Ishikawa (cell line): ENCODE measurements around the gene AMPH.

Experiments used
- CEBPB ChIP-seq: IDR thresholded peaks from 2 replicates; pipeline ENCODE4 v1.6.1; 2012
- CREB1 ChIP-seq: IDR thresholded peaks from 2 replicates; pipeline ENCODE4 v1.6.1; 2012; ENCODE audit warnings: low read depth
- EGR1 ChIP-seq: IDR thresholded peaks from 2 replicates; pipeline ENCODE4 v1.6.1; 2012
- EP300 ChIP-seq: IDR thresholded peaks from 2 replicates; pipeline ENCODE4 v1.6.1; 2012; ENCODE audit warnings: borderline replicate concordance
- FOXM1 ChIP-seq: IDR thresholded peaks from 2 replicates; pipeline ENCODE4 v1.6.1; 2012; ENCODE audit warnings: low read depth, borderline replicate concordance
- NFIC ChIP-seq: IDR thresholded peaks from 2 replicates; pipeline ENCODE4 v1.6.1; 2012
- RAD21 ChIP-seq: IDR thresholded peaks from 2 replicates; pipeline ENCODE4 v1.6.1; 2012; ENCODE audit warnings: low read depth
- TAF1 ChIP-seq: IDR thresholded peaks from 2 replicates; pipeline ENCODE4 v1.6.1; 2012; ENCODE audit warnings: low read depth, mild to moderate bottlenecking
- TCF12 ChIP-seq: IDR thresholded peaks from 2 replicates; pipeline ENCODE4 v1.6.1; 2012; ENCODE audit warnings: low read depth
- TEAD4 ChIP-seq: IDR thresholded peaks from 2 replicates; pipeline ENCODE4 v1.6.1; 2012
- YY1 ChIP-seq: IDR thresholded peaks from 2 replicates; pipeline ENCODE4 v1.6.1; 2012; ENCODE audit warnings: low read depth
- ZBTB7A ChIP-seq: IDR thresholded peaks from 2 replicates; pipeline ENCODE4 v1.6.1; 2012; ENCODE audit warnings: low read depth
- TF ChIP-seq, protein P1 (sequence below): IDR thresholded peaks from 2 replicates; pipeline ENCODE4 v1.6.1; 2012
- TF ChIP-seq, protein P2 (sequence below): IDR thresholded peaks from 2 replicates; pipeline ENCODE4 v1.6.1; 2012; ENCODE audit warnings: low read depth, mild to moderate bottlenecking
- TF ChIP-seq, protein P3 (sequence below): IDR thresholded peaks from 2 replicates; pipeline ENCODE4 v1.6.1; 2012

AMPH gene

DNA sequence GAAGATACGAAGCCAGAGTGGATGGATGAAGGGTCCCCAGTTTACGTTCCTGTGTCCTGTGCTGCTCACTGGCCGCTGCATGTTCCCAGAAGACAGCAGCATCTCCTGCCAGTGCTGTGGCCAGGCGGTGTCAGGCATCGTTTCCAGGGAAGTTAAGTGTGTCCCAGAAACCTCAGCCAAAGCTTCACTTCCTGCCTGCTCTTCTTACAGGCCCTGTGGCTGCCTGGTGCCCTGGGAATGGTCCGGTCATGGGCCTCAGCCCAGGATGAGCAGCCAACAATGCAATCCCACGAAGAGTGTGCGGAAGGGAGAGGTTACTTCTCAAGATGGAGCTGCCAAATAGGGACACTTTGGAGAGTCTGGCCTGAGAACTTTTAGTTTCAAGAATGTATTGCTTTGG is 258.0 kb downstream of the AMPH start:
- no peak for TF ChIP-seq TCF12
- no peak for TF ChIP-seq CREB1
- TF ChIP-seq, protein P1, sequence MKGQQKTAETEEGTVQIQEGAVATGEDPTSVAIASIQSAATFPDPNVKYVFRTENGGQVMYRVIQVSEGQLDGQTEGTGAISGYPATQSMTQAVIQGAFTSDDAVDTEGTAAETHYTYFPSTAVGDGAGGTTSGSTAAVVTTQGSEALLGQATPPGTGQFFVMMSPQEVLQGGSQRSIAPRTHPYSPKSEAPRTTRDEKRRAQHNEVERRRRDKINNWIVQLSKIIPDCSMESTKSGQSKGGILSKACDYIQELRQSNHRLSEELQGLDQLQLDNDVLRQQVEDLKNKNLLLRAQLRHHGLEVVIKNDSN, result no peak

DNA sequence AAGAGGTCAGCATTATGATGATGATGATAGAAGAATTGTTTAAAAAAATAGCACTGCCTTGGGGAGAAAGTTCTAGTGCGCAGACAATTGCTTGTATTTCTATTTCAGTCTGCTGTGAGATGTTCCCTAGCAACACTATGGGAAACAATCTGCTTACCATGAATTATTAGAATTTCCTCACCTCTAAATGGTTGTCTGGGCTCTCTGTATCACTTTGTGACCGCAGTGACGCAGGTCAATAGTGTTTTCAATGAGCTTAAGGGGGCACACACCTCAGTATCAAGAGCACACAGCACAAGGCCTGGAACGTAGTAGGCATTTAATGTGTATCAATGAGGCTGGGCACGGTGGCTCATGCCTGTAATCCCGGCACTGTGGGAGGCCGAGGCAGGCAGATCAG is 258.9 kb downstream of the AMPH start:
- TF ChIP-seq TEAD4 (no peak), TCF12 (no peak), EGR1 (no peak), NFIC (no peak), TAF1 (no peak), FOXM1 (no peak)
- TF ChIP-seq, protein P2, sequence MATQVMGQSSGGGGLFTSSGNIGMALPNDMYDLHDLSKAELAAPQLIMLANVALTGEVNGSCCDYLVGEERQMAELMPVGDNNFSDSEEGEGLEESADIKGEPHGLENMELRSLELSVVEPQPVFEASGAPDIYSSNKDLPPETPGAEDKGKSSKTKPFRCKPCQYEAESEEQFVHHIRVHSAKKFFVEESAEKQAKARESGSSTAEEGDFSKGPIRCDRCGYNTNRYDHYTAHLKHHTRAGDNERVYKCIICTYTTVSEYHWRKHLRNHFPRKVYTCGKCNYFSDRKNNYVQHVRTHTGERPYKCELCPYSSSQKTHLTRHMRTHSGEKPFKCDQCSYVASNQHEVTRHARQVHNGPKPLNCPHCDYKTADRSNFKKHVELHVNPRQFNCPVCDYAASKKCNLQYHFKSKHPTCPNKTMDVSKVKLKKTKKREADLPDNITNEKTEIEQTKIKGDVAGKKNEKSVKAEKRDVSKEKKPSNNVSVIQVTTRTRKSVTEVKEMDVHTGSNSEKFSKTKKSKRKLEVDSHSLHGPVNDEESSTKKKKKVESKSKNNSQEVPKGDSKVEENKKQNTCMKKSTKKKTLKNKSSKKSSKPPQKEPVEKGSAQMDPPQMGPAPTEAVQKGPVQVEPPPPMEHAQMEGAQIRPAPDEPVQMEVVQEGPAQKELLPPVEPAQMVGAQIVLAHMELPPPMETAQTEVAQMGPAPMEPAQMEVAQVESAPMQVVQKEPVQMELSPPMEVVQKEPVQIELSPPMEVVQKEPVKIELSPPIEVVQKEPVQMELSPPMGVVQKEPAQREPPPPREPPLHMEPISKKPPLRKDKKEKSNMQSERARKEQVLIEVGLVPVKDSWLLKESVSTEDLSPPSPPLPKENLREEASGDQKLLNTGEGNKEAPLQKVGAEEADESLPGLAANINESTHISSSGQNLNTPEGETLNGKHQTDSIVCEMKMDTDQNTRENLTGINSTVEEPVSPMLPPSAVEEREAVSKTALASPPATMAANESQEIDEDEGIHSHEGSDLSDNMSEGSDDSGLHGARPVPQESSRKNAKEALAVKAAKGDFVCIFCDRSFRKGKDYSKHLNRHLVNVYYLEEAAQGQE, result no peak
- TF ChIP-seq, protein P1, result no peak
- TF ChIP-seq, protein P3, sequence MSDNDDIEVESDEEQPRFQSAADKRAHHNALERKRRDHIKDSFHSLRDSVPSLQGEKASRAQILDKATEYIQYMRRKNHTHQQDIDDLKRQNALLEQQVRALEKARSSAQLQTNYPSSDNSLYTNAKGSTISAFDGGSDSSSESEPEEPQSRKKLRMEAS, result no peak

DNA sequence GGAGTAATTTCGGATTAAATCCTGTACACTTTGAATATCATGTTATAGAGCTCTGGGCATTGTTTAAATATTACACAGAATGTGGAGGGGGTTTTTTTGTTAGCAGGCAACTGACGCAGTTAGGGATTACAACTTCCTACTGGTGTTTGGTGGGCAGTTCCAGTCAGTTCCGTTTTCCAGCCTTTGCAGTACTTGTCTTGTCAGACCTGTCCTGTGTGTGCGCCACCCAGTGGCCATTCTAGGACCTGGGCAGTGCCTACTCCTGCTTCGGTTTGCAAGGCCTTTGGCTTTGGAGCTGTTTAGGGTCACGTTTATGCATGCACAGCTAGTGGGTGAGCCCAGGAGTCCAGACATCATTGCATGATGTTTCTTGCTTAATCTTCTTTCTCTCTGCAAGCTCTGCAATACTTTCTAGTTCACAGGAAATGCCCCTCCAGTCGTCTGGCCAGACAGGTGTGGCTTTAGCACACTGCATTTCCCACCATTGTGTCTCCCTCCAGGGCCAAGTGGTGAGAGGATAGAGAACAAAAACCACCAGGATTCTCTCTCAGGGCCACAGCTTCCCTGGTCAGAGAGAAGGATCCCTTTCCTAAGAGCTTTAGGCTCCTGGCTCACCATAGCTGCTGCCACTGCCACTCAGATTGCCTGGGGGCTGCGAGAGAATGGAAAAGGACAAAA is 261.2 kb downstream of the AMPH start:
- no peak for TF ChIP-seq ZBTB7A
- TF ChIP-seq RAD21, result no peak
- no peak for TF ChIP-seq CEBPB
- TF ChIP-seq, protein P1, result no peak
- TF ChIP-seq YY1, result no peak
- TF ChIP-seq EGR1, result no peak
- TF ChIP-seq TAF1, result no peak
- TF ChIP-seq, protein P3, result no peak
- TF ChIP-seq NFIC, result no peak
- TF ChIP-seq FOXM1, result no peak
- TF ChIP-seq TEAD4, result no peak
- TF ChIP-seq CREB1, result no peak
- TF ChIP-seq TCF12, result no peak
- TF ChIP-seq, protein P2, result no peak
- no peak for TF ChIP-seq EP300

DNA sequence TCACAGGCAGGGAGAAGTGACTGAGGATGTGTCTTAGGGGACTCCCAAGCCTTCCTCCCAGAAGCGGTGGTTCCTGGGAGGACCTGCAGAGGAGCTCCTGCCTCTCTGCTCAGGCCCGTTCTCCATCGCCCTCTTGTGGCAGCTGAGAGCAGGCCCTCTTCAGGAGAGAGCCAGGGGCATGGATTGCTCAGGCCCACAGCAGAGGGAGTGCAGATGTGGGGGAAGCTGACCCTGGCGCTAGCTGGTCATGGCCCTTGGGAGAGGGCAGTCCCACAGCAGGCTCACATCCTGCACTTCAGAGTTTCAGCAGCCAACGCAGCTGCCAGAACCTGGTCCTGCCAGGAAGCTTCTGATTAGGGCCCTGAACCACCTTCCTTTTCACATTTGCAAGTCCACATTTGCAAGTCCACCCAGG is 263.0 kb downstream of the AMPH start:
- TF ChIP-seq EGR1 (no peak), EP300 (no peak), TAF1 (no peak), RAD21 (no peak), TCF12 (no peak), FOXM1 (no peak), CEBPB (no peak), CREB1 (no peak), ZBTB7A (no peak), YY1 (no peak), TEAD4 (no peak), NFIC (no peak)
- TF ChIP-seq, protein P1, result no peak
- TF ChIP-seq, protein P3, result no peak
- TF ChIP-seq, protein P2, result no peak
